Stimulated activated CD4-positive, alpha-beta T cell treated with anti-CD3 and anti-CD28 coated beads, TNF-alpha, amount 100 ng/mL, for 24 hours (primary cell): ENCODE results near the gene FSTL3.

Source experiments
- DNase-seq, 3 experiments: peaks; one replicate each; pipeline ENCODE4 v3.0.0-alpha.2; 2020; ENCODE audit warnings: low read depth in 3 of 3

FSTL3 gene

DNA sequence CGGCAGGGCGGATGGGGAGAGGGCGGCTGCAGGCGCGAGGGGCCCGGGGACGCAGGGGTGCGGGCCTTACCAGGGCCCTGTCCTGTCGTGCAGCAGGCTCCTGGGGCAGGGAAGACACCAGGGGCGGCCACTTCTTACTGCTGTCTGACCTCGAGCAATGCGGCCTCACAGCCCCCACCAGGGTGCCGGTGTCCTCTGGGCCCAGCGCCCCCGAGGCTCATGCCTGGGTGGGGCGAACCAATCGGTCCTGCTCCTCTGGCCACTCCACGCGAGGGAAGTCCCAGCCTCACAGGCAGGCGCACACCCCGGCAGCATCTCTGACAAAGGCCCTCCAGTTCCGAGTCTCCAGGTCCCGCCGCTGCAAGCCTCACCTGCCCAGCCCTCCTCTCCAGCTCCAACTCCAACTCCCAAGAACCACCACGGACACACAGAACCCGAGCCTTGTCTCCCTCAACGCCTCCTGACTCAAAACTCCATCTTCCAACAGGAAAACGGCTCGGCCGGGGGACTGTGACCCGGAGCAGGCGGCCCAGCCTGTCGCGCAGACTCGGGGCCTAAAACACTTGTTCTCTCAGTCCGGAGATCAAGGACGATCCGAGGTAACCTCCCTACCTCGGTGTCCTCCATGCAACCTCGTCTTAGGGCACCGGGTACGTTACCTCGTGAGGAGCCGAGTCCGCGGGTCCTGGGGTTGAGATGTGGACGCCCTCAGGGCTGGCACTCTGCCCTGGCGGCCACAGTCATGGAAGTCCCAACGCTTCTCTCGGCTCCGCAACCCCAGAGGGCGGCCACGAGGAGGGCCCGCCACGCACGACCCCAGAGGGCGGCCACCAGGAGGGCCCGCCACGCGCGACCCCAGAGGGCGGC lies 30.0 kb upstream of the FSTL3 start:
- DNase-seq, result no peak

DNA sequence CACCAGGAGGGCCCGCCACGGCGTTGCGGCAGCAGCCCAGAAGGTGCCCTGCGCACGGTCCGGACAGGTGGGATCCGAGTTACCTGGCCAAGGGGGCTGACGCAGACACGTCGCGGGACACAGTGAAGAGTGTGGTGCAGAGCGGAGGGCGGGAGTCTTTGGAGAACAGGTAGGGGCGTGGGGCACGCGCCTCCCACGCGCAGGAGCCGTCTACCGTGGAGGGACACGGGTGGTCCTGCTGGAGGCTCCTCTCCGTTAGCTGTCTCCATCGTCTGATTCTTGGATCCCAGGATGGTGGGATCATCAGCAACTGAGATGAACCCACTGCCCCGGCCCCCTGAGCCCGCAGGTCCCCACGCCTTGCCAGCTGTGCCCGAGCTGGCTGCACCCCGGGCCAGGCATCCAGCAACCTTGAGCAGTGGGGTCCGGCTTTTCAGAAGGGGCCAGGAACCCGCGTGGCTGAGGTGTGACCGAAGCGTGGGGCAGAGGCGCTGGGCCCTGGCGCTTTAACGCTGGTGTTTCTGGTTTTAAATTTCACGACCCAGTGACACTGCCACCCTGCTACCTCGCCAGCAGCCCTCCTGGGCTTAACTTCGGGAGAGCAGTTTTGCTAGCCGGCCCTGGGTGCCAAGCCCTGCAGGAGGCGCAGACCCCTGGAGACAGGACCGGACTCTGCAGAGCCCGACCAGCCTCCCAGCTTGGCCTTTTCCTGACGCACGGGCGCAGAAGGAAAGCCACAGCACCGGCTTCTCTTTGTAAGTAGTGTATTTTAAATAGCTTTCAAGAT lies 29.2 kb upstream of the FSTL3 start:
- no peak for DNase-seq

DNA sequence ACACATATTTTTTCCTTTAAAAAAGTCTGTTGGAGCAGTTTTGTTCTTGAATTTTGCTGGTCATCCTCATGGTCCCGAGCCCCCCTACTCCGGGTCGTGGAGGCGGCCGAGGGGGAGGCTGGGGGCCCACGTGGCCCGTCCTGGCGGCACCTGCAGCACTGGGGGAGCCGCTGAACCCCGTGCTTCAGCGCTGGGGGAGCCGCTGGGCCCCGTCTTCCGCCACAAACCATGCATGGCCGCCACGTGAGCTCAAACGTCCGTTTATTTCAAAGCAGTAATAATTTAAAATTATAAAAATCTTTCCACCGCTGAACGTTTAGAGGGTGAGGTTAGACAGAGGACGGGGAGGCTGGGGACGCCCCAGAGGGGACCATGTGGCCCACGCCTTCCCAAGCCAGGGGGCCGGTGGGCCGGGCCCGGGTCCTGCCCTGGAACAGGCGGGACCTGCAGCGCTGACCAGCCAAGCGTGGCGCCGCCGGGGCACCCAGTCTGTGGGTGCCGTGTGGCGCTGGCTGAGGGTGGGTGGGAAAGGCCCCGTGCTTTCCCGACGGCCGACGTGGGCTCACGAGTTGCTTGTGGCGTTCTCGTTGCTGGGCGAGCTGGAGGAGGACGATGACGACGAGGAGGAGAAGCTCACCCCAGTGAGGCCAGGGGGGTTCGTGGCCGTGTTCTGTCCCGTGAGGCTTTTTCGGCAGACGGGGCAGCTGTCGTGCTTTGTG lies 28.5 kb upstream of the FSTL3 start:
- no peak for DNase-seq

DNA sequence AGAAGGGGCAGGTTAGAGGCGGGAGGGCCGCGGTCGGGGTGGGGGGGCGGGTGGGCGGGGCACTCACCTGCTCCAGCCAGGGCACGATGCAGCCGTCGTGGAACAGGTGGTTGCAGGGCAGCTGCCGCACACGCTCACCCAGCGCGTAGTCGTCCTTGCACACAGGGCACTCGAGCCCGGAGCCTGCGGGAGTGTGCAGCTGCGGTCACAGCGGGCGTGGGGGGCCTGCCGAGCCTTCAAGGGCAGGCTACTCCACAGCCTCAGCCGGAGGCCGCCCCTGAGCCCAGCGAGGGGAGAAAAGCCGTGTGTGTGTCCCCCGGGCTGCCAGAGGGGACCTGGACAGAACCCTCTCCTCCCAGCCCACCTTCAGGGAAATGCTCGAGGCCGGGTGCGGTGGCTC lies 27.9 kb upstream of the FSTL3 start:
- DNase-seq, result no peak

DNA sequence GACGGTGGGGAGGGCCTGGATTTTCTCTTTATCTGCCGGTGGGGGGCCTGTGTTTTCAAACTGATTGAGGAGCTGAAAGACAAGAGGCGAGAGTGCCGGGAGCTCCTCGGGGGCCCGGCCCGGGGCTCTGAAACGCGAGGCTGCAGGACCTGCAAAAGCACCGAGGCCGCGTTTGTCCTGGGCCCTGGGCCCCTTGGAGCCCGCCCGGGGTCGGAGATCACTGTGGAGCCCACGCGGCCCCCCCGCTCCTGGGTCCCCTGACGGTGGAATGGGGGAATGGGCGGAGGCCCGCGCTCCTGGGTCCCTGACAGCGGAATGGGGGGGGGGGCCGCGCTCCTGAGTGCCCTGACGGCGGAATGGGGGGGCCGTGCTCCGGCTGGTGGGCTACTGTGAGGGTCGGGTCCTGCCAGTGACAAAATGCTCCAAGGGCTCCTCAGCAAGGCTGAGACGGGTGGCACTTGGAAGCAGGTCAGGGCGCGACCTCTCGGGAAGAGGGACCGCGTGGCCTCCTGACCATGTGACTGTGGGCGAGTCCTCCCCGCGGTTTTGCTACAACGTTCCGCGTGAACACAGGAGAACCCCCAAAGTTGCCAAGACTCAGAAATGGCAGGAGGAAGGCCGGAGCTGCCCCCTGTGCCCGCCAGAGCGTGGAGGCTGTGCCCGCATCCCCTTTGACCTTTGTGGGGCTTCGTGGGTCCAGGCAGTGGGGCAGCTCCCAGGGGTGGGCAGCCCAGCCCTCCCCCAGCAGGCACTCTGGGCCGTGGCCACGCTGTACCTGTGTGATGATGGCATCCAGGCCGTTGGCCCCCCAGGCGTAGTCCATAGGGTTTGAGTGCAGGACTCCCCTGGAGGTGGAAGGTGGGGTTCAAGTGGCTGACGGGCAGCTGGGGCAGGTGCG lies 27.0 kb upstream of the FSTL3 start:
- no peak for DNase-seq

DNA sequence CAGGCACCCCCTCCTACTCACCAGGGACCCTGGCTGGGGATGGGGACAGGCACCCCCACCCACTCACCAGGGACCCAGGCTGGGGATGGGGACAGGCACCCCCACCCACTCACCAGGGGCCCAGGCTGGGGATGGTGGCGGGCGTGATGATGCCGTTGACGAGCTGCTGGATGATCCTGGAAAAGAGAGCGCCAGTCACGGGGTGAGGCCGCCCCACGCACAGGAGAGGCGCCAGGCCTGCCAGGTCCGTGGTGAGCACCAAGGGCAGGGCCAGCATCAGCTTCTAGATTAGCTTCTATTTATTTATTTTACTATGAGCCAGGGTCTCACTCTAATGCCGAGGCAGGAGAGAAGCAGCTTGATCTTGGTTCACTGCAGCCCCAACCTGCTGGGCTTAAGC lies 26.1 kb upstream of the FSTL3 start:
- DNase-seq, result no peak

DNA sequence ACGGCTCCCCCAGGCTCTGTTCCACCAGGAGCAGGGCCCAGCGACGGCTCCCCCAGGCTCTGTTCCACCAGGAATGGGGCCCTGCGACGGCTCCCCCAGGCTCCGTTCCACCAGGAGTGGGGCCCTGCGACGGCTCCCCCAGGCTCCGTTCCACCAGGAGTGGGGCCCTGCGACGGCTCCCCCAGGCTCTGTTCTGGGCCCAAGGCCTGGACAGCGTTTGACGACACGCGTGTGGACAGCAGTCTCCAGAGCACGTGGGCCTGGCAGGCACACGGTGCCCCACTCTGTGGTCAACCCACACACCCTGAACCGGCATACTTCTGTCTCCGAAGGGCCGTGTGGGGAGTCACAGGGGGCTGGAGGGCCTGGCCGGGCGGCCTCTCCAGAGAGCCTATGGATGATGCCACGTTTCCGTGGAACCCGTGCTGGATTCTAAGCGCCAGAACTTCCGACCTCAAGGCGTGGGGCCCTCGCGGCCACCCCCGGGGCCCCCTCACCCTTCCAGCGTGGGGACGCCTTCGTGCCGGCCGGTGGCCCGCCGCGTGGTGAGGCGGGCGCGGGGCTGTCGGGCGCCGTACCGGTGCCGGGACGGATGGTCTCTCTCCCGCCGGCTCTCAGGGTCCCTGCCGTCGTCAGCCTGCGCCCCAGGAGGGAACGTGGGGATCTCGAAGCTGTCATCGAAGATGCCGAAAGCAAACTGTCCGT lies 24.9 kb upstream of the FSTL3 start:
- DNase-seq, result no peak

DNA sequence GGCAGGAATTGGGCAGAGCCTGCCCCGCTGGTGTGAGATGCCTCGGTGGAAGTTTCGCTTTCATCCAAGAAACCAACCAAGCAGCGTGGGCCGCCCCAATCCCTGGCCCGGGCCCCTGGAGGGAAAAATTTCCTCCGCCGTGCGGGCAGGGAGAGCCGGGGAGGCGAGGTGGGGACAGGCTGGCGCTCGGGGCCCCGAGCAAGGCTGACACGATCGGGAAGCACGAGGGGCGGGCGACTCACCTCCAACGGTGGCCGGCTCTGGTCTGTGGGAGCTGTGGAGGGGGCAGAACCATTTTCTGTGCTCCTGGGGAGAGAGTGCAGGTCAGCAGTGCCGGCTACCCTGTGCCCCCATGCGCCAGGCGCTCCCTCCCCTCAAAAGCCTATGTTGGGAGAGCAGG lies 24.2 kb upstream of the FSTL3 start:
- no peak for DNase-seq

DNA sequence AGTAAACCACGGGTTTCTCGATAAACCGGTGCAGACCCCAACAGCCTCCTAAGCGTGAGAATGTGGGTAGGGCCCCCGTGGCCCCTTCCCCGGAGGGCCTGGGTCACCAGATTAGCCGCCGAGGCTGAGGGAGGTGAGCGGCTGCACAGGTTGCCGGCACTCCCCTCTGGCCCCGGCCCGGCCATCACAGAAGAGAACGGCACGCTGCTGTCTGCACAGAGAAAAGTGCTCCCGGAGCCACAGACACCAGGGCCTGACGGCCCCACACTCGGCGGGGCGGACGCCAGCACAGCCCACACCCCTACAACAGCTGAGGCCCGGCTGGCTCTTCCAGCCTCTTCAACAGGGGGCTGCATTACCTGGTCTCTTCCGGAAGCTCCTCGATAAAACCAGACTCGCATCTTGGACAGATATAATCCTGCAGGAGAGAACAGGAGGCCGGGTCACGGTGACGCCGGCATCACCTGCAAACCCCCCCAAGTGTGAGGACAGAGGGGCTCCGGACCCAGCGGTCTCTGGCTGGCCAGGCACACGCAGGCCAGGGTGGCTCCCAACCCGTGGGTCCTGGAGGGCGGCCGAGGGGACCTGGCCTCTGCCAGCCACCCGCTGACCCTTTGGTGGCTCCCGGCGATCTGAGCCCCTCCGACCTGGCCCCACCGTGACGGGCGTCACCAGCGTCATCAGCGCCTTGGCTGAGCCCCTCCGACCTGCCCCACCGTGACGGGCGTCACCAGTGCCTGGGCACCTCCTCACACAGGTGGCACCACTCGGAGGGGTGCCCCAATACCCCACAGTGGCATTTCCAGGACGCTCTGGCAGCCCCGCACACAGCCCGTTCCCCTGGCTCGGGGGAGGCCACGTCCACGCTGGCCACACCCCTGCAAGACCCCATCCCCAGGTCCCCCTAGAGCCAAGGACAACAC lies 23.5 kb upstream of the FSTL3 start:
- no peak for DNase-seq

DNA sequence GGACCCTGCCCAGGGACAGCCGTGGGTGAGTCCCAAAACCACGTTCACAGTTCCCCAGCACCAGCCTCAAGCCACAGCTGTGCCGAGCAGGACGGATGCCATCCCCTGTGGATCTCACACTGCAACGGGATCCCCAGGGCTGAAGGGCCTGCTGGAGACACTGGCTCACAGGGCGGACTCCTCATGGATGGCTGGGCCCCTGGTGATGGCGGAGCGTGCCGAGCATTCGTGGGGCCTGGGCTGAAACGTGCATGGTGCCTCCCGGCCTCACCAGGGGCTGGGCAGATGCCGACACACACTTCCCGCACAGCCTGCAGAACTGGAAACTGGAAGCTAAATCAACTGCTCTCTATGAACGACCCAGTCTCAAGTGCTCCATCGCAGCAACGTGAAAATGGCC lies 22.8 kb upstream of the FSTL3 start:
- DNase-seq, result no peak

DNA sequence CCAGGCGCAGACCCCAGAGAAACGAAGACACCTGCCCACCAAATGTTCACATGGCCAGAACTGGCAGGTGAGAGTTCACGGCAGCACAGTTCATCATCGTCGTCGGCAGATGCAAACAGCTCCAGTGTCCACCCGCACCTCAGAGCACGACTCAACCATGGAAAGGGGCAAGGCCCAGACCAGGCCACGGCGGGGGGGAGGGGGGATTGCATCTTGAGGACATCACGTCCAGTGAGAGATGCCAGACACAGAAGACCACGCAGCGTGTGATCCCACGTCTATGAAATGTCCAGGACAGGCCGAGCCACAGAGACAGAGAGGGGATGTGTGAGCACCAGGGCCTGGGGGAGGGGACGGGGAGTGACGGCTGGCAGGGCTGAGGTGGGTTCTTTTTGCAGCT lies 20.5 kb upstream of the FSTL3 start:
- no peak for DNase-seq

DNA sequence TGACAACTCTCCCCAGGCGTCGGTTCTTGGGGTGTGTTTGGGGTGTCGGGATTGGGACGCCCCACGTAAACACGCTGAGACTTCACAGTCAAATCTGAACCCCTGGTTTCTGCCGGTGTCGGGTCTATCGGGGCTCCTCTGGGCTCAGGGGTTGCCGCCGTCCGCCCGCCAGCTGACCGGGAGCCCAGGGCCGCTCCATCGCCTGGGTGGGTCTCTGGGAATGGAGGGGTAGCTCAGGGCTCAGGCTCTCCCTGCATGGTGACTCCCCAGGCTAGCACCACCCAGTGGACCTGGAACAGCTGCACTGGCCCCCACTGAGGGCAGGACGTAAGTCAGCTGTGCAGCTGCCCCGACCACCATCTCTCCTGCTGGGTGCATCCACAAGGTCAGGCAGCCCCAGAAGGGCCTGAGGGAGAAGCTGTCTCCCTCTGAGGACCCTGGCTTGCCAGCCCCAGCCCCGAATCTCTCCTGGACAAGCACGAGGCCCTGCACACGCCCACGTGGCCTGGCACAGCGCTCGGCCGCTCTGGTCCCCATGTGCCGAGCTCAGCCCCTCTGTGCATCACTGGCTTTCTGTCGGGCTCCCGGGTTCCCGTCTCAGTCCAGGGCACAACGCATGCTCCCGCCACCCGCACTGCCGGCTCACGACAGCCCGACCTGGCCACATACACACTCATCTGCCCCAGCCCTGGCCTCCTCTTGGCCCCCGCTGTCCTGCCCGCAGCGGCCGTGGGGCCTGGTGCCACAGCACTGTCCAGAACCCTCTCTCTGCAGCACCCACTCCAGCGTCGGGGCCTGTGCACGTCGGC lies 19.2 kb upstream of the FSTL3 start:
- no peak for DNase-seq

DNA sequence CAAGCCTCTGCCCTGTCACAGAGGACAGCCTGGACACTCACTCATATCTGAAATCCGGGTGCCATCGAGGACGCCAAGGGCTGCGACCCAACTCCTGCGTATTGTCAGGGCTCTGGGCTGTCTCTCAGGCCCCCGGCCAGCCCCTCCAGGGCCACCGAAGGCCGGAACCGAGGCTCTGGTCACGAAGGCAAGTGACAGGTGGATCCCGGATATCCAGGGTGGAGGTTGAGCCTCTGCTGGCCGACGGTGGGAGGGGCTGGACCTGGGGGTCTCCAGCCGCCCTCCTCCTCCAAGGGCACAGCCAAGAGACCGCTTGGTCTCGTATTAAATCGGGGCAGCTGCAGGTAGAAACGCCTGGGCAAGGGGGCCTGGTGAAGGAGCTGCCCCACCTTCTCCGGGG lies 18.6 kb upstream of the FSTL3 start:
- no peak for DNase-seq

DNA sequence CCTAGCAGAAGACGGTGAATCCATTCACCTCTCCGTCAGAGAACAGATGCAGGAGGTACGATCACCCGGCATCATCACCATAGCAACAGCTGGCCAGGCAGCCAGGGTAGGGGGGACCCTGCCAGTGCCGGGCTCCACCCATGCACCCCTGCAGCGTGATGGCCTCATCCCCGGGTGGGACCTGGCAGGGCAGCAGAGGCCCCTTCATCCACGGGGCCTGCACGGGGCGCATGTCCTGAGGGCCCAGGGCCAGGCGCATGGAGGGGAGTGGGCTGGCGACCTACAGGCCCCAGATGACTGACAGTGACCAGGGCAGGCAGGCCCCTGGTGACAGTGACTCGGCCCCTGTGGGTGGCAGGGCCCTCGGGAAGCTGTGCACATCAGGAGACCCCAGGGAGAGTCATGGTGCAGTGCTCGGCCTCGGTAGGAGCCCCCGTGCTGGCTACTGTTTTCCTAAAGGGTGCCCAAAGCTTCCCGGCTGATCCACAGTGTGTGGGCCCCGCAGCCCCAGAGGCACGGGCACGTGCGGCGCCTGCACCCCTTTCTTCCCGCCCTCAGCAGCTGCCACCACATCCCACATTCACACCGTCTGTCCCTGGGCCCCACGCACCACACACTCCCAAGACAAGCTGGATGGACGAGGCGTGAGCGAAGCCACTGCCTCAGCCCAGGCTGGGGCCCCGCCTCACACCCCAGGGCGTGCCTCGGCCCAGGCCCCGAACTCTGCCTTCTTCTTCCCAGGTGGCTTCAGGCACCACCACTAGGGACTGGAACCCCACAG lies 17.9 kb upstream of the FSTL3 start:
- no peak for DNase-seq

DNA sequence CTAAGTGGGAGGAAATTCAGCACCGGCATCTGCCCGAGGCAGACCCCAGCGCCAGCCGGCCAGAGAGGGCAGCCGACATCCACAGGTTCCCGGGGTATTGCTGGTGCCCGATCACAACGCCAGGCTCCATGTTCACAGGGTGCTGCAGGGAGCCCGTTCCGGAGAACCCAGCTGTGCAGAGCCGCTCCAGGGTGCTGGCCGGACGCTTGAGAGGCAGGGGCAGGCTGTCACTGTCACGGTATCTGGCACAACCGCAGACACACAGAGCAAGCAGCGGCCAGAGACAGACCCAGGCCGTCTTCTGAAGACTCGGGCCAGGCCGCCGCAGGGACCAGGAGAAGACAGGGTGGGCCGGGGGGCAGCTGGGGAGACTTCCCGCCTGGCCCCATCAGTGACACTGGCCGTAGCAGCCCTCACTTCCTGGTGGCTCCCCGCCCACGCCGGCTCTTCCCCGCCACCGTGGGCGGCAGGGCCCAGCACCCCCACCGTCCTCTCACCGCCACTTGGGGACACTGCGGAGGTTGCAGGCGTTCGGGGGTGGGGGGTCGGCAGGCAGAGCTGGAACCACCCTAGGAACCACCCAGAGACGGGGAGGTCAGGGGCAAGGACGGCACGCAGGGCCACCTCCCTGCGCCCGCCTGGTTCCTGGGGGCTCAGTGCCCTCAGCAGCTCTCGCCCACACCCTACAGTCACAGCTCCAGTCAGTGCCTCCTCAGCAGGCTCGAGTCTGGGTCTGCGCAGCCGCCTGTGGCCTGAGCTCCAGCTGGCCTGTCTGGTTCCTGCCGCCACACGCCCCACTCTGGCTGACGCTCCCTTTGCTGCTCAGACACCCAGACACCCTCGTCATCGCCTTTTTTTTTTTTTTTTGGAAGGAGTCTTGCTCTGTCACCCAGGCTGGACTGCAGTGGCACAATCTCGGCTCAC lies 17.0 kb upstream of the FSTL3 start:
- DNase-seq, result no peak

DNA sequence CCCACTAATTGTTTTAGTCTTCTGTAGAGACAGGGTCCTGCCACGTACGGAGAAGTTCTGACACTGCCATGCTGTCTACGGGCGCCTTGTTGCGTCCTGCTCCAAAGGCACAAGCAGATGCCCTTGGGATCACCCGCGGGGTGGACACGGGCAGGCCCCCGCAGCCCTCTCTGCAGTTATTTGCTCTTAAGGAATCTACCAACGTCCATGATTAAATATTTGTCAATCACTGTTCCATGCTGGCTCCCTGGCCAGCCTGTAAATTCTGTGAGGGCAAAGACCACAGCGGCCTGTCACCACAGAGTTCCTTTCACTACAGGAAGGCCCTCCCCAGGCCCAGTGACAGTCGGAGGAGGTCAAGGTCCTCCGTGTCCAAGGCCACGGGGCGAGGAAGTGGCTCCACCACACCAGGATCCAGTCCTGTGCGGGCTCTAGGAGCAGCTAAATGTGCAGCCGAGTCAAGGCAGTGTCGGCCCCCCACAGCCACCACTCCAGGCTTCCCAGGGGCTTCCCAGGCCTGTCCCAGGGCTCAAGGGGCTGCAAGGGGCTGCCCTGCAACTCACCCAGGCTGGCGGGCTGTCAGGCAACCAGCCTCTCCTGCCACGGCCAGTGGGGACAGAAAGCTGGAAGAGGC lies 15.3 kb upstream of the FSTL3 start:
- DNase-seq, result no peak
